Activated CD4-positive, CD25-positive, alpha-beta regulatory T cell treated with anti-CD3 and anti-CD28 coated beads, Interleukin-2, amount 50 U/mL, for 16 hours (primary cell): ENCODE results near the gene MFAP1.
A peak's percentile ranks its signal among the peaks of the same experiment; 100 is the strongest.
"Not testable (repeated sequence)": the region's sequence is repeated elsewhere in the genome, so short reads cannot be mapped to it uniquely, and the experiment has no call there.

Experiments
- DNase-seq: peaks from one replicate; pipeline ENCODE4 v3.0.0-alpha.2; 2020; ENCODE audit warnings: low read depth, low spot score

The MFAP1 gene

DNA sequence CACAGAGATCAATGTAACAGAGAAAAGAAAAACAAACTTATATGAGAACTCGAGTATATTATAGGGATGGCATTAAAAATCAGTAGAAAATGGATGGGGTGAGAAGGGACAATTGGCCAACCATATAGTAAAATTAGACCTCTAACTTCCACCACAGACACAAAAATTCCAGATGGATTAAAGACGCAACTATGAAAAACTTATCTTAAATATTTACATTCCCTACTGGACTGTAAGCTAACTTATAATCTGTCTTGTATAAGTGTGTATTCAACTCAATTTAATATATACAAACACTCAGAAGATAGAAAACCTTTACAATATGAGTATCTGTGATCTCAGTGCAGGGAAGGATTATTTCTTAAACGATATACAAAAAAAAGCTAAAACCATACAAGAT lies 3.0 kb downstream of the MFAP1 start:
- no peak for DNase-seq

DNA sequence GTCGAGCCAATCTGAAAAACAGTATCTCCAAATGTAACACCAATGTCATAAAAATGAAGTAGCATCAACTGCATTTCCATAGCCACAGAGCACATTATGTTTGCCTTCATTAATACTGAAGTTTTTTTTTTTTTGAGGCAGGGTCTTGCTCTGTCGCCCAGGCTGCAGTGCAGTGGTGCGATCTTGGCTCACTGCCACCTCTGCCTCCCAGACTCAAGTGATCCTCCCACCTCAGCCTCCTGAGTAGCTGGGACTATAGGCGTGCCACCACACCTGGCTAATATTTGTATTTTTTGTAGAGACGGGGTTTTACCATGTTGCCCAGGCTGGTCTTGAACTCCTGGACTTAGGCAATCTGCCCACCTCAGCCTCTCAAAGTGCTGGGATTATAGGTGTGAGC lies 9.4 kb downstream of the MFAP1 start:
- DNase-seq = not testable (repeated sequence)

DNA sequence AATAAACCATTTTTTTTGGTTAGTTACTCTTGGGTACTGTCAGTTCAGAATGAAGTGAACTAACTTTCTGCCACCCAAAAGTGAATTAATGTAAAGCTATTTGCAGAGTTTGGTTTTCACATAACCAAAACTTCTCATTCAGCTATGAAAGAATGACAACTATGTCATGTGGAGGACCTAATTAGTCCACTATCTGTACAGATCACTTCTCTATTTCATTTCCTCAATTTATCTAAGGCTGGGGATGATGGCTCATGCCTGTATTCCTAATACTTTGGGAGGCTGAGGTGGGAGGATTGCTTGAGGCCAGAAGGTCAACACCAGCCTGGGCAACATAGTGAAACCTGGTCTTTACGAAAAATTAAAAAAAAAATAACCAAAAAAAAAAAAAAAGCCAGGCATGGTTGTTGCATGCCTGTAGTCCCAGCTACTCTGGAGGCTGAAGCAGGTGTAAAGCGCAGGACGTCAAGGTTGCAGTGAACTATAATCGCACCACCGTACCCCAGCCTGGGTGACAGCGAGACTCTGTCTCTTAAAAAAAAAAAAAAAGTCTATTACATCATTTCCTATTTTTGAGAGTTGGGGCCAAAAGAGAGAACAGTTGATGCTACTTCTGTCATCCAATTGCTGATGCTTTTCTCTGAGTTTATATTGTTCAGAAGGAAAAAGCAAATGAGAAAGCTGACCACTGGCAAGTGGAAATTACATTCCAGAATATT lies 15.4 kb downstream of the MFAP1 start:
- DNase-seq = no peak

DNA sequence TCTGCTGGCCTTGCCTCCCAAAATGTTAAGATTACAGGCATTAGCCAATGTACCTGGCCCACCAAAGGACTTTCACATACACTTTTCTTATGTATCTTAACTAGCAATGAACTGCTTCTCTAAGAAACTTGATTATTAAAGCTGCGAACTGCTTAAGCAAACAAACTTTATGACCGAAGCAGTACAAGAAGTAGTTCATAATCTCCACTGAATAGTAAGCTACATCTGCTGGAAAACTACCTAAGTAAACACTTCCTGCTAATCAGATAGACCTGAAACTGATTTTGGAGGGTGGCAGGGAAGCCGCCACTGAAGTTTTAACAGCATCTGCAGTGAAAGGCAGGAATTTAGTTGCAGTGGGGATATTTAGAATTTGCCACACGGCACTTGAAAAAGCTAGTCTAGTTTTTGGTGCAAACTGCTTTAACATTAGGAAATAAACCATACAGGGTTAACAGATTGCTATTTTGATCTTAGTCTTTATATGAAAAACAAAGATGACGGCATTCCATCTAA lies 16.0 kb downstream of the MFAP1 start:
- DNase-seq = no peak

DNA sequence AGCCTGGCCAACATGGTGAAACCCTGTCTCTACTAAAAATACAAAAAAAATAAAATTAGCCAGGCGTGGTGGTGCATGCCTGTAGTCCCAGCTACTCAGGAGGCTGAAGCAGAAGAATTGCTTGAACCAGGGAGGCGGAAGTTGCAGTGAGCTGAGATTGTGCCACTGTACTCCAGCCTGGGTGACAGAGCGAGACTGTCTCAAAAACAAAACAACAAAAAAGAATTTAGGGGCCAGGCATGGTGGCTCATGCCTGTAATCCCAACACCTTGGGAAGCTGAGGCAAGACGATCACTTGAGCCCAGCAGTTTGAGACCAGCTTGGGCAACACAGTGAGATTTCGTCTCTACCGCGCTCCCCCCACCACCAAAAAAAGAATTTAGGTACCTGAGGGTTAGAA lies 21.8 kb downstream of the MFAP1 start:
- DNase-seq = not testable (repeated sequence)

DNA sequence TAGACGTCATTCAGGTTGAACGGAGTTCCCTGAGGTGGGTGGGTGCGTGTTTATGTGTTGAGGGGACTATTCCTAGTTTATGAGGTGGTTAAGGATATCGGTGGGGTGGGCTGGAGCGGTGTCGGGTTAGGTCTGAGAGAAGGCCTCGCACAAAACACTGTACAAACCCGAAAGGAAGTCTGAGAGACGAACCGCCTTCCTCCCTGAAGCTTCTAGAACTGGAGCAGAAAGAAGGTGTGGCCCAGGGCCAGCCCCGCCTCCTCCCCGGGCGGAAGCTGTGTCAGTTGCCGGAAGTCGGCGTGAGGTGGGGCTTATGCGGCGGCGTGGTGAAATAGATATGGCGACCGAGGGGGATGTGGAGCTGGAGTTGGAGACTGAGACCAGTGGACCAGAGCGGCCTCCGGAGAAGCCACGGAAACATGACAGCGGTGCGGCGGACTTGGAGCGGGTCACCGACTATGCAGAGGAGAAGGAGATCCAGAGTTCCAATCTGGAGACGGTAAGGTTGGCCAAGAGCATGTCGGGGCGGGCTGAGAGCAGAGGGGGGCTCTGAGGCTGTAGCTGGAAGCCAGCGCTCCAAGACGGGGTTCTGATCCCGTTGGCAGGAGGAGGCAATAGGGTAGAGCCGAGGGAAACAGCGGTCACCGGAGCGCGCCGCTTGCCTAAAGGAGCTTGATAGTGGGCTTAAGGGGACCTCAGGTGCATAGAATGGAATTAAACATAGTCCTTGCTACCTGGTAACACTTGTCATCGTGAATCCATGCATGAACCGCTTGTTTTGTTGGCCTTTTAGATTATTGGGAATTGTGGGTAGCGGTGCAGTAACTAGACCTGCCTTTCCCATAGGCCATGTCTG lies 24.0 kb downstream of the MFAP1 start, which contains the start of gene HYPK:
TSS of gene HYPK (plus strand) at position 314 of the 856 bp plus-strand sequence. CDS start at position 338, 24 bp downstream.
- peak; percentile 84 for DNase-seq

DNA sequence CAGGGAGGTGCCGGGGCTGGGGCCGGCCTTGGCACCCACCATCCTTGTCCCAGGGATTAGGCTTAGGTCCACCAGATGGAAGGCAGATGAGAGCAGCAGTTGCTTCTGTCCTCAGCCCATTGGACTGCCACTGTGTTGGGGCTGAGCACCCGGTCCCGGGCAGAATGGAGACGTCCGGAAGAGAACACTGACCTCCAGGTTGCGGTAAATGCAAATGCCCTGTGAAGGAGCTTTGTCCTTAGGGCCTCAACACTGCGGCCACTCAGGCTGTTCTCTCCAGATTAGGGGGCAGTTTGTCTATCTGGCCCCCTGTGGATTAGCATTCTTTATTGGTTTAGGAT lies 24.6 kb downstream of the MFAP1 start, which contains the start of gene SERINC4:
TSS of gene SERINC4 (minus strand) at position 276 of the 341 bp plus-strand sequence. CDS start at position 42, 234 bp downstream.
- DNase-seq = no peak

DNA sequence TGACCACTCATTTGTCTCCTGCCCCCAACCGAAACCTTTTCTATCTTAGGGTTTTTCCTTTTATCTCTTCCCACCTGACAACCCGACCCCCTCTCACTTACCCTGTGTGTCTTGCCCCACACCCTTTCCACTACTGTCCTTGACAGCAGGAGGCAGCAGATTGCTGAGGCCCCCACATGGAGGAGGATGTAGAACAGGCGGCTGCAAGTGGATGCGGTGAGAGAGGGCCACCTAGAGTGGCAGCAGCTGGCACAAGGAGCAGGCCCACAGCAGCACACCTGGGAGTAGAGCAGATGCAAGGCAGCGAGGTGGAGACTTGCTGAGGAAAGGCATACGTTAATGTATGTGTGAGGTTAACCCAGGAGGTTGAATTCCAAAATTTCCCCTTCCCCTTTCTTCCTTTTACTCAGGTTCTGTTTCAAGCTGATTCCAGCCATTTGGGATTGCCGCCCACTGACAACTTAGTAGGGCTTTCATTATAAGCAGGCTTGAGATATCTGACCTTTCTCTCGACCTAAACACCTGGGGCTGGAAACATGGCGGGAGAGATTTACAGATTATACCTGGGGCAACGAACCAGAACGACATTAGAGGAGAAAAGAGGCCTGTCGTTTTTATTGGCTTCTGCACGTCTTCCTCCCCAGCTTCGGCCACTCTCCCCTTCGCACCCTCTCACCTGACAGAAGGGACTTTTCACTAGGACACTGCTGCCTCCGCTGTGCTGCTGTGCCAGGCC lies 25.1 kb downstream of the MFAP1 start:
- DNase-seq = no peak

DNA sequence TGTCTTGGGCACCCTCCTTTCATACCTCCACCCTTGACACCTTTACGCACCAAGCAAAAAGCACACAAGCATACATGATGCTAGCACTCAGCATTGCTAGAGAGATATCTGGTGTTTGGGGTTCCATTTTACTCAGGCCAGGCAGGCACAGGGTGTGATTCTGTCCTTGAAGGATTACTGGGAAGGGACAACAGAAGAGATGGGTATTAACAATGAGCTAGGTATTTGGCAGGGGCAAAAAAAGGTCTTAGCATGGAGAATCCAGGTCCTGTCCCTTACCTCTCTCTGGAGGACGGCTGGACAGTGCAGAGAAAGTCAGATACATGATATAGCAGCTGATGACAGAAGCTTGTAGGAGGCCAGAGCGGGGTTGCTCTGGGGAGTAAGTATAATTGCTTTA lies 27.9 kb downstream of the MFAP1 start:
- DNase-seq = no peak

DNA sequence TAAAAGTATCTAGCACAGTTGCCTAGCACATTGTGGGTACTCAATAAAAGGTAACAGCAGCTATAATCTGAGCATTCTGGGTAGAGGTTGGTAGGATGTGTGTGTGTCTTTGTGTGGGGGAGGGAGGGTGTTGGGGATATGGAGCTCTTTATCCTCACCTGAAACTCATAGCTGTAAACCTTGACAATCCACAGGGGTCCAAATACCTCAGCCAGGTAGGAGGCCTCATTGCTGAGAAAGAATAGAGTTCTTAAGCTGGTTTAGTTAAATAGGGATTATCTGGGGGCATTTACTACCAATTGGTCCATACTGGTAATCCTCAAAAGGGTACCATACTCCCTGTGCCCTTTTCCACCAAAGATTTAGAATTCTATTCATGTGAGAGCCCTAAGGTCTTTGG lies 28.5 kb downstream of the MFAP1 start:
- no peak for DNase-seq

DNA sequence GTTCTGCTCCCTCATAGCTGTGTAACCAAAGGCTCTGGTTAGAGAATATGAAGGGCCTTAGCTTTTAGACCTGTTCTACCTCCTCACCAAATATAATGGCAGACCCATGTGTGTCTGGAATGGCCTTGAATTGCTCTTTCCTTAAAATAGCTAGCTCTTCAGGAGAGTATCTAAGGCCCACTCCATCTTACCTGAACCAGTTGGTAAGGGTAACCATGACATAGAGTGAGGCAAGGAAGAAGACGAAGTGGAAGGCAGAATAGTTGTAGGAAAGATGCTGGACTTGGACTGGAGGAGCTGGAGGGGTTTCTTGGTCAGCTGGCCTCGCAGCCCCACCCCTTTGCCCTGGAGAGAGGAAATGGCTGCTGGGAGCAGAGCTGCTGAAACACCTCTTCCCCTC lies 29.3 kb downstream of the MFAP1 start:
- DNase-seq = no peak

DNA sequence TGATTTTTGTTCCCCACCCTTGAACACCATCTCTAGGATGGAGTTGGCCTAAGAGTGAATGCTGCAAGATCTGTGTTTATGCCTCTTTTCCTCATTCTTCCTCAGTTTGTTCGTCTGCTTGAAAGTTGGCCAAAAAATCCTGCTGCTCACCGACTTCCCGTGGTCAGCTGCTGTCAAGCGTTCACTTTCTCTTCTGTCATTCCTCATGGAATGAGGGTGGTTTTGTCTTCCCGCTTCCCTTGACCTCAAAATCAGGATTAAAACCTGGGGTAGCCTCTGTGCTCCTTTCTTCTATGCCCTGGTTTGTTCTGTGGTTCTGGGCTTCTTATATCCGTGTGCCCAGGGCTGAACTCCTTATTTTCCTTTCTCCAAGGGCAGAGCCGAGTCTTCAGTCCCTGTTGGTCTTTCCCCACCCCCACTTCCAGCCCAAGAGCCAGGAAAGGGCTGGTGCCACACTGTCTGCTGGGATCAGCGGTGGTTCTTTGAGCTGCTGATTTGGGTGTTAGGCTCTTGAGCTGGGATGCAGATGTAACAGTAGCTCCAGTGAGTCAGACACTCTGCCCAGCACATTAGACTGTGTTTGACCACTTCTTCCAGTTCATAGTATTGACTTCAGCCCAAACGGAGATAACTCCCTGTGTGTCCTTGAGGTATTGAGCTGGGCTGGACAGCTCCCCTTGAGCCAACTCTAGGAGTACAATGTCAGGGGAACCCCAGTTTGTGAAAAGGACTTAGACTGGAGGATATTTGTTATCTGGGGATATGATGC lies 30.0 kb downstream of the MFAP1 start:
- DNase-seq = no peak

DNA sequence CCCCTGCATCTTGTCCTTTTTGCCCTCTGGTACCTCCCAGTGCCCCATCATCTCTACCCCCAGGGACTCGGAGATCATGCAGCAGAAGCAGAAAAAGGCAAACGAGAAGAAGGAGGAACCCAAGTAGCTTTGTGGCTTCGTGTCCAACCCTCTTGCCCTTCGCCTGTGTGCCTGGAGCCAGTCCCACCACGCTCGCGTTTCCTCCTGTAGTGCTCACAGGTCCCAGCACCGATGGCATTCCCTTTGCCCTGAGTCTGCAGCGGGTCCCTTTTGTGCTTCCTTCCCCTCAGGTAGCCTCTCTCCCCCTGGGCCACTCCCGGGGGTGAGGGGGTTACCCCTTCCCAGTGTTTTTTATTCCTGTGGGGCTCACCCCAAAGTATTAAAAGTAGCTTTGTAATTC lies 30.8 kb downstream of the MFAP1 start:
- DNase-seq = no peak

DNA sequence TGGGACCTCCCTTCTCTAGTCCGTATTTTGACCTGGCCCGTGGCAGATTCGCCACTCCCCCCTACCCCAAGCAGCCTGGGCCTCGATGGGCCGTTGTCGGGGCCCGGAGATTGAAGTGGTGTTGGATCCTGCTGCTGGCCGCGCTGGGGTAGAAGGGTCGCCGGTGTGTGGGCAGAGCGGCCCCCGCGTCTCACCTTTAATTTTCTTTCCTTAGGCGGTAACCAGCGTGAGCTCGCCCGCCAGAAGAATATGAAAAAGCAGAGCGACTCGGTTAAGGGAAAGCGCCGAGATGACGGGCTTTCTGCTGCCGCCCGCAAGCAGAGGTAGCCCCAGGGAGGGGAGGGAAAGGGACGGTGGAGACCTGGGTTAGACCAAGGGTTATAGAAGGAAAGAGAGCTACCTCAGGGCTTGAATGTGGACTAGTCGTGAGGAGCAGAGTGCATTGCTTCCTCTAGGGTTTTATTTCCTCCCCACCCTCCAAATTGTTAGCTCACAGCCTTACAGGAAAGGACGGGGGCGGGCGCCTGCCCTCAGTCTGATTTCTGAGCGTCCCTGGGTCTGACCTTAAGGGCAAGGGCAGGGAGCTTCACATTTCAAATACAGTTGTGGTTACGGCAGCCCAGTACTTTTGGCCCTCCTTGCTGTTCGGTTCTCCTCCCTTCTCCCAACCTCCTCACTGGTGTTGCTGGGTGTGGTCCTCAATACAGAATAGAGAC lies 31.6 kb downstream of the MFAP1 start:
- no peak for DNase-seq

DNA sequence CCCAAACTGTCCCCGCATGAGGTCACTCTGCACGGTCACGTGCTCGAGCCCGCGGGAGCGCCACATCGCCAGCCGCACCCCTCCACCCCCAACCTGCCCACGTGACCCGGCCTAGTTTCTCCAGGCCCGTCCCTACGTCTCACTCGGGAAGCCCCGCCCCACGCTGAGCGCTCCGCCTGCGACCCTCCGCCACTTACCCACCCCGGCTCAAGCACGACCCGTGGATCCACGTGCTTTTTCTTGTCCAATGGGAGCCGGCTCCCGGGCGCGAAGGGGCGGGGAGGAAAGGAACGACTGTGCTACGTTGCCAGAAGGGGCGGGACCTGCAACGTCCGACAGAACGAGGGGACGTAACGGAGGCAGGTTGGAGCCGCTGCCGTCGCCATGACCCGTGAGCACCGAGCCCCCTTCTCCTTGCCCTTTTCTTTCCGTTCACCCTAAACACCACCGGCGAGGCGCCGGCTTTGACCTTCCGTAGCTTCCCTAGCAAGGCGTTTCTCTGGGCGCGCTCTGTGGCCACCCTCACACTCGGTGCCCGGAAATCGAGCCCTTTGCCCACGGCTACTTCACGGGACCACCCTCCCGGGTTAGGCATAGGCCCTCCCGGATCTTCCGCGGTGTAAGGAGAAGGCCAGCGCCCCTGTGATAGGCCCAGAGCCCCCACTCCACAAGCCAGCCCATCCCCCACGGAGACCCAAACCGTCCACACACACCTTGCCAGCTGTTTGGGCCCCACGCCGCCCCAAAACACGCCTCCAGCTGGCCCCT lies 32.3 kb downstream of the MFAP1 start, which contains the start of gene SERF2:
TSS of gene SERF2 (plus strand) at position 328 of the 768 bp plus-strand sequence. CDS start at position 385, 57 bp downstream.
- DNase-seq = peak; percentile 99

DNA sequence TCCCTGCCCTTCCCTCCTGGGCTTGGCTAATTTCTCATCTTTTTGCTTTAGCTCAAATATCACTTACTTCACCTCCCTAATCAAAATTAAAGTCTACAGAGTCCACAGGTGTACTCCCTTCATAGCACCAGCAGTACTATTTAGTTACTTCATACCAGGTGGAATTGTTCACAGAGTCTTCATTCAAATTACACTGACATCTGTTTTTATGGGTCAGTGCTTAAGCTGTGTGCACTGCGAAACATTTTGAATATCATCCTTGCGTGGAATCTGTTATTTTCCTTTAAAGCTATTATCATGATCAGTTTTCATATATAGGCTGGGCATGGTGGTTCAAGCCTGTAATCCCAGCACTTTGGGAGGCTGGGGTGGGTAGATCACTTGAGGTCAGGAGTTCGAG lies 35.1 kb downstream of the MFAP1 start:
- no peak for DNase-seq

DNA sequence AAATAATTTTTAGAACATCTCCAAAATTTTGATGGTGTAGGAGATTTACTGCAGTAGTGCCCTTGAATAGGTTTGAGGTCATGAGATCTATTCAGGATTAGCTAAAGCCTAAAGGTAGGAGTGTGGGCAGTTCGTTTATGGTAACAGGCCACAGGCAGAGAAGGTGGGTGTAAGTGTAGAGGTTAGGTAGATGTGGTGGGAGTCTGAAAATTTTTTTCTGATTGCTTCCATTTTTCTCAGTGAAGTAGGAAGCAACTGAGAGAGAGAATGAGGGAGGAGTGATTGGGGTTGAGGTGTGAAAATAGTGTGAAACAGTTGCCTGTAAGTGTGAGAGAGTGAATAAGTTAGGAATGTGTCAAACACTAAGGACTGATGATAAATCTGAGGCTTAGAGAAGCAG lies 45.5 kb downstream of the MFAP1 start:
- no peak for DNase-seq

DNA sequence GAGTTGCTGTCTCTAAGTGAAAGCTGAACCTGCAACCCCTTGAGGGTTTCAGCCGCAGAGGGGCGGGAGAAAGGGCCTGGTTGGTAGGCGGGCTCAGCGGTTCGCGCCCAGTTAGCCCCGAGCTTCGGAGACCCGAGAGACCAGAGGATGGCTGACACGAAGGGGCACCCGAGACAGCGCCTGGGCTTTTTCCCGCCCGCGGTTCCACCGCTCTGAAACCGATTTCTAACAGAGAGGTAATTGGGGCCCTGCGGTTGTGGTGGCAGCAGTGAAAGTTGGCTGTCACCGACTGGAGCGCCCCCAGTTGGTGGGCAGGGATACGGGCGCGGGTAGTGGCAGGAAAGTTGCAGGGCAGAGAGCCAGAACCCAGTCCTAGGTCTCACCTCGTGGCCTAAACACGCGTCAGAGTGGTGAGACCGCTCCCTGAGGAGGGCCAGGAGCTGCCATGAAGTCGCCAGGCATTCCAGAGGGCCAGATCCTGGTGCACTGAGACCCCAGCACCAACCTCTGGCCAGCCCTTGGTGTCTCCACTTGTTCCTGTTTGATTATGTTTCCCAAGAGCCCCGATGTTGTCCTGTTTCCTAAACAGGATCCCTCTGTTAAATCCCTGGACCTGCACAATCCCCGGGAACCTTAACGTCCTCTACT lies 47.1 kb downstream of the MFAP1 start:
- peak; percentile 54 for DNase-seq

DNA sequence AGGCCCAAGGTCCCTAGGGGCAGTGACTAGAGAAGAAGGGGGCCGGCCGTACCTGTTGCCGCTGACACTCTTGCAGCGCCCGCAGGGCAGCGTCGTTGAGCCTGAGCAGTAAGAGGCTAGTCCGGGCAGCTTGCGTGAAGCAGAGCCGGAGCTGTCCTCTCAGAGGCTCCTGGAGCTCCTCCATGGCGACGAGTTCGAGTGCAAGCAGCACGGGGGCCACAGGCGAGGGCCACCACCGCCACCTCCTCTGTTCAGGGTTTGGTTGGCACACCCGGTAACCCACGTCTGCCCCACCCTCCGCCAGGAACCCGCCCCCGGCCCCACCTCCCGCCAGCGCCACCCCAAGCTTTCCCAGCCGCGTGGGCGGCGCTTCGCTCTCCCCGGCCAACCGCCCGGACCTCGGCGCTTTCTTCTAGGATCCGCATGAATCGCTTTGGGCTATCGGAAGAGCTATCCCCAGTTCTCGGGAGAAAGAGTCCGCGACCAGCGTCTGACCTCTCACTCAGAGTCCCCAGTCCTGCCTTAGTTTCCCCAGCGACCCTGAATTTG lies 47.7 kb downstream of the MFAP1 start, which contains the start of gene ELL3:
TSS of gene ELL3 (minus strand) at position 249 of the 549 bp plus-strand sequence. CDS start at position 184, 65 bp downstream.
- DNase-seq = no peak
